ENCODE results near the gene ADAMTS16. TPM values are rescaled to one million over a fixed set of nuclear protein-coding genes. Genes with fewer than 3 reads are reported as not detected.

ADAMTS16 gene
- total and polyA plus RNA-seq, 4 donors = 5.0 to 12.3 (median 6.5) TPM

DNA sequence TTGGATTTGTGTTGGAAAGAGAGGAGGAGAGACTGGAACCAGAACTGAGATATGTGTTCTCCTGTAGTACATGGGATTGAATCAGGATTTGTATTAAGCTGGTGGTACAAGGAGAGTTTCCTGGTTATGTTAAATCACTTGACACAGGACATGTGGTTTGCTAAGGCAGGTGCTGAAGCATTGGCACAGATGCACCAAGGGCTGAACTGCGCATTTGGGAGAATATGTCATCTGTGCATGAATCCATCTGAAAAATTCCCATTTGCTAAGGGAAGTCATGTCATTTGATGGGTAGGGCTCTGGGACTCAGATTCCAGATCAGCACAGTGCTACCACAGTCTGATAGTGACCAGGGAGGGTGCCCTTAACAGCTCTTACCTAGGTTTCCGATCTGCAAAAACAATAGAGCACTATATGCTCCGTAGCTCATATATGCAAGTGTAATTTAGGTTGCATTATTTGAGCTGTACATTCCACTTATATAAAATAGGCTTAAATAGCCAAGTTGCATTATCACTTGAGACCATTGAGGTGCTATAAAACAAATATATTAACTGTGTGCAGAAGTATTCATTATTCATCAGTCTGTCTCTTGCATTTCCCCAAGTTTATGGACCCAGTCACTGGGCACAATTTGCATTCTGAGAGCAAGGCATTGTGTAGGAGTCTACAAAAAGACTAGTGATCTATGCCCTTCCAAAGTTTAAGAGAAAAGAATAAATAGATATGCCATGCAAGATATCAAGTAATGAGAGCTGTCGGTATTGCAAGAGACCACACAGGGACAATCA, 55.2 kb downstream of the ADAMTS16 start:
- H3K27me3 ChIP-seq (ENCODE audit: control insufficient read depth, insufficient read depth, low read length) = no peaks in the 10 kb centered on the region
- H3K9me3 ChIP-seq (ENCODE audit: control insufficient read depth, insufficient read depth, low read length) = no peaks in the 10 kb centered on the region
- H3K4me3 ChIP-seq (ENCODE audit: low read depth, low read length) = no peak overlapping the region
- H3K4me1 ChIP-seq (ENCODE audit: control insufficient read depth, insufficient read depth, low read length) = no peaks in the 10 kb centered on the region
- DNase-seq (ENCODE audit: low read depth in 4 of 6, low spot score in 6 of 6) = no peak
- H3K27ac ChIP-seq (ENCODE audit: low read depth, low read length) = no peak overlapping the region
- 92% methylated on average over 2 of the region's 4 CpGs for WGBS (ENCODE audit: insufficient coverage)
- no peaks in the 10 kb centered on the region for H3K36me3 ChIP-seq (ENCODE audit: control insufficient read depth, insufficient read depth, low read length)

GRCh38 chr5:5198135-5198534, 58.0 kb downstream of the ADAMTS16 start:
- WGBS (ENCODE audit: insufficient coverage) = 100% methylated on average over 5 of the region's 7 CpGs

DNA sequence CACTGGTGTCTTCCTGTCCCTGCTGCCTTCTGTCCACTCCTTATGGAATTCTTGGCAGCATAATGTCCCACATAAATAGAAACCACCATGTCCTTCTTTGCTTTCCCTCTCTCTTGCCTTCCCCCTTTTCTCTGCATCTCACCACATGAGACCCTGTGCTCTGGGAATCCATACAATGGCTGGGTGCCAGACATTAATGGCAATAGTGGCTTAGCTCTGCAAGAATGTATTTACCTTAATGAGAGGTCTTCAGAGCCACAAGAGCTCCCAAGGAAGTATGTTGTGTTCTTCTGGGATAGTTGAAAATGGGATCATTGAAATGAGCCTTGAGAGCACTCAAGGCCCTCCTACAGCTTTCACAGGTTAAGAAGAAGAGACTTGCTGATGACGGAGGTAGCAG, 58.7 kb downstream of the ADAMTS16 start:
- H3K4me3 ChIP-seq (ENCODE audit: low read depth, low read length) = no peak overlapping the region
- H3K27me3 ChIP-seq (ENCODE audit: control insufficient read depth, insufficient read depth, low read length) = no peaks in the 10 kb centered on the region
- H3K27ac ChIP-seq (ENCODE audit: low read depth, low read length) = no peak overlapping the region
- no peaks in the 10 kb centered on the region for H3K36me3 ChIP-seq (ENCODE audit: control insufficient read depth, insufficient read depth, low read length)
- no CpG with 5 or more reads among the region's 1 CpG for WGBS (ENCODE audit: insufficient coverage)
- DNase-seq (ENCODE audit: low read depth in 4 of 6, low spot score in 6 of 6) = no peak
- H3K9me3 ChIP-seq (ENCODE audit: control insufficient read depth, insufficient read depth, low read length) = no peaks in the 10 kb centered on the region
- H3K4me1 ChIP-seq (ENCODE audit: control insufficient read depth, insufficient read depth, low read length) = no peaks in the 10 kb centered on the region

More at GRCh38 chr5:5198135-5198534, 58.0 kb downstream of the ADAMTS16 start:
- DNase-seq (ENCODE audit: low read depth in 4 of 6, low spot score in 6 of 6) = no peak
- no peaks in the 10 kb centered on the region for H3K27me3 ChIP-seq (ENCODE audit: control insufficient read depth, insufficient read depth, low read length)
- no peak overlapping the region for H3K4me3 ChIP-seq (ENCODE audit: low read depth, low read length)
- H3K27ac ChIP-seq (ENCODE audit: low read depth, low read length) = no peak overlapping the region
- H3K9me3 ChIP-seq (ENCODE audit: control insufficient read depth, insufficient read depth, low read length) = no peaks in the 10 kb centered on the region
- H3K36me3 ChIP-seq (ENCODE audit: control insufficient read depth, insufficient read depth, low read length) = no peaks in the 10 kb centered on the region
- H3K4me1 ChIP-seq (ENCODE audit: control insufficient read depth, insufficient read depth, low read length) = no peaks in the 10 kb centered on the region

DNA sequence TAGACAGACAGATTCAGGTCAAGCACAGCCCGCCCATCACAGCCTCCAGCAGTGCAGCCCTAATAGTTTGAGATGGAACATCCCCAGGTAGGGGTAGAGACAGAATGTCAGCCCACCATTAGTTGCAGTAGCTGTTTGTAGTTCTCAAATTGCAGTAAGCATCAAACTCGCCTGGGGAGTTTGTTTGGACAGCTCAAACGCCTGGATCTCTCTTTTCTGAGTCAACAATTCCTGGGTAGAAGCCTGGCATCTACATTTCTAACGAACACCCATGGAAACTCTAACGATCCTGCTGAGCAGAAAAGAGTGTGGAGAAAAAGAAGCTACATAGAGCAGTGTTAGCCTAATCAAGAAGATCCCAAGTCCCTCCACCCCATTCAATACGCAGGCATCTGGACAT, 59.4 kb downstream of the ADAMTS16 start:
- Histone ChIP-seq H3K4me3 (ENCODE audit: low read depth, low read length) (no peak overlapping the region), H3K27ac (ENCODE audit: low read depth, low read length) (no peak overlapping the region), H3K9me3 (ENCODE audit: control insufficient read depth, insufficient read depth, low read length) (no peaks in the 10 kb centered on the region), H3K4me1 (ENCODE audit: control insufficient read depth, insufficient read depth, low read length) (no peaks in the 10 kb centered on the region), H3K36me3 (ENCODE audit: control insufficient read depth, insufficient read depth, low read length) (no peaks in the 10 kb centered on the region), H3K27me3 (ENCODE audit: control insufficient read depth, insufficient read depth, low read length) (no peaks in the 10 kb centered on the region)
- no peak for DNase-seq (ENCODE audit: low read depth in 4 of 6, low spot score in 6 of 6)
- WGBS (ENCODE audit: insufficient coverage) = 55% methylated on average over 2 of the region's 6 CpGs

GRCh38 chr5:5200133-5200532, 60.0 kb downstream of the ADAMTS16 start:
- H3K27me3 ChIP-seq (ENCODE audit: control insufficient read depth, insufficient read depth, low read length) = no peaks in the 10 kb centered on the region
- no peak for DNase-seq (ENCODE audit: low read depth in 4 of 6, low spot score in 6 of 6)
- no peak overlapping the region for H3K27ac ChIP-seq (ENCODE audit: low read depth, low read length)
- H3K9me3 ChIP-seq (ENCODE audit: control insufficient read depth, insufficient read depth, low read length) = no peaks in the 10 kb centered on the region
- H3K4me3 ChIP-seq (ENCODE audit: low read depth, low read length) = no peak overlapping the region
- WGBS (ENCODE audit: insufficient coverage) = 100% methylated on average over 4 of the region's 5 CpGs
- H3K36me3 ChIP-seq (ENCODE audit: control insufficient read depth, insufficient read depth, low read length) = no peaks in the 10 kb centered on the region
- H3K4me1 ChIP-seq (ENCODE audit: control insufficient read depth, insufficient read depth, low read length) = no peaks in the 10 kb centered on the region

- no peak overlapping the region for H3K27ac ChIP-seq (ENCODE audit: low read depth, low read length)
- H3K4me3 ChIP-seq (ENCODE audit: low read depth, low read length) = no peak overlapping the region
- no peak for DNase-seq (ENCODE audit: low read depth in 4 of 6, low spot score in 6 of 6)
- no peaks in the 10 kb centered on the region for H3K36me3 ChIP-seq (ENCODE audit: control insufficient read depth, insufficient read depth, low read length)
- WGBS (ENCODE audit: insufficient coverage) = no CpG with 5 or more reads among the region's 2 CpGs
- H3K27me3 ChIP-seq (ENCODE audit: control insufficient read depth, insufficient read depth, low read length) = no peaks in the 10 kb centered on the region
- no peaks in the 10 kb centered on the region for H3K9me3 ChIP-seq (ENCODE audit: control insufficient read depth, insufficient read depth, low read length)
- H3K4me1 ChIP-seq (ENCODE audit: control insufficient read depth, insufficient read depth, low read length) = no peaks in the 10 kb centered on the region
Measured at GRCh38 chr5:5202321-5202720, 62.2 kb downstream of the ADAMTS16 start.

- no peak for DNase-seq (ENCODE audit: low read depth in 4 of 6, low spot score in 6 of 6)
- Histone ChIP-seq H3K36me3 (ENCODE audit: control insufficient read depth, insufficient read depth, low read length) (no peaks in the 10 kb centered on the region), H3K4me3 (ENCODE audit: low read depth, low read length) (no peak overlapping the region), H3K27me3 (ENCODE audit: control insufficient read depth, insufficient read depth, low read length) (no peaks in the 10 kb centered on the region), H3K27ac (ENCODE audit: low read depth, low read length) (no peak overlapping the region), H3K9me3 (ENCODE audit: control insufficient read depth, insufficient read depth, low read length) (no peaks in the 10 kb centered on the region), H3K4me1 (ENCODE audit: control insufficient read depth, insufficient read depth, low read length) (no peaks in the 10 kb centered on the region)
- no CpG with 5 or more reads among the region's 2 CpGs for WGBS (ENCODE audit: insufficient coverage)
Measured at GRCh38 chr5:5203451-5203850, 63.3 kb downstream of the ADAMTS16 start.

- Histone ChIP-seq H3K27ac (ENCODE audit: low read depth, low read length) (no peak overlapping the region), H3K9me3 (ENCODE audit: control insufficient read depth, insufficient read depth, low read length) (no peaks in the 10 kb centered on the region), H3K4me3 (ENCODE audit: low read depth, low read length) (no peak overlapping the region), H3K36me3 (ENCODE audit: control insufficient read depth, insufficient read depth, low read length) (no peaks in the 10 kb centered on the region), H3K27me3 (ENCODE audit: control insufficient read depth, insufficient read depth, low read length) (no peaks in the 10 kb centered on the region), H3K4me1 (ENCODE audit: control insufficient read depth, insufficient read depth, low read length) (no peaks in the 10 kb centered on the region)
- DNase-seq (ENCODE audit: low read depth in 4 of 6, low spot score in 6 of 6) = no peak
- WGBS (ENCODE audit: insufficient coverage) = 100% methylated on average over 2 of the region's 3 CpGs
Measured at GRCh38 chr5:5207828-5208227, 67.7 kb downstream of the ADAMTS16 start.

- no peak overlapping the region for H3K27ac ChIP-seq (ENCODE audit: low read depth, low read length)
- H3K36me3 ChIP-seq (ENCODE audit: control insufficient read depth, insufficient read depth, low read length) = no peaks in the 10 kb centered on the region
- DNase-seq (ENCODE audit: low read depth in 4 of 6, low spot score in 6 of 6) = peak in 1 of 6 donors; percentile 40
- no peaks in the 10 kb centered on the region for H3K4me1 ChIP-seq (ENCODE audit: control insufficient read depth, insufficient read depth, low read length)
- H3K9me3 ChIP-seq (ENCODE audit: control insufficient read depth, insufficient read depth, low read length) = no peaks in the 10 kb centered on the region
- no peak overlapping the region for H3K4me3 ChIP-seq (ENCODE audit: low read depth, low read length)
- 61% methylated on average over 4 of the region's 5 CpGs for WGBS (ENCODE audit: insufficient coverage)
- no peaks in the 10 kb centered on the region for H3K27me3 ChIP-seq (ENCODE audit: control insufficient read depth, insufficient read depth, low read length)
Measured at GRCh38 chr5:5209089-5209488, 69.0 kb downstream of the ADAMTS16 start.

Measured in spinal cord (tissue), 10 donors.